DND-41 (cell line): ENCODE measurements around the gene STX1B.

Experiments
- ATAC-seq: fragments of 200-7000 bp; cut with Tn5 transposase; 3 replicates; pipeline ENCODE4 v1.9.1; 2021; ENCODE audit warnings: low read depth; ENCODE audit not compliant: insufficient read depth
- DNase-seq: peaks from one replicate; pipeline ENCODE4 v3.0.0-alpha.2; 2020
- H2AFZ ChIP-seq: 2 replicates; pipeline ENCODE4 v1.6.0; 2012; ENCODE audit warnings: low read depth, low read length
- H3K27ac ChIP-seq: 2 replicates; pipeline ENCODE4 v1.5.1; 2012; ENCODE audit warnings: low read length, inconsistent platforms
- H3K27me3 ChIP-seq: fragments of 200-600 bp; sonication (generic); 2 replicates; pipeline ENCODE4 v1.6.0; 2012; ENCODE audit warnings: low read length, mild to moderate bottlenecking, inconsistent platforms; ENCODE audit not compliant: insufficient read depth, poor library complexity
- H3K36me3 ChIP-seq: 2 replicates; pipeline ENCODE4 v1.5.1; 2012; ENCODE audit warnings: low read length, inconsistent platforms; ENCODE audit not compliant: insufficient read depth
- H3K4me1 ChIP-seq: 2 replicates; pipeline ENCODE4 v1.5.1; 2012; ENCODE audit warnings: mild to moderate bottlenecking, low read length; ENCODE audit not compliant: insufficient read depth
- H3K4me2 ChIP-seq: 2 replicates; pipeline ENCODE4 v1.6.0; 2012; ENCODE audit warnings: mild to moderate bottlenecking, moderate library complexity, low read length, inconsistent platforms; ENCODE audit not compliant: insufficient read depth
- H3K4me3 ChIP-seq, 2 experiments: fragments of 200-600 bp in 1 of 2; shearing (Covaris generic) in 1 of 2; 2 replicates each; pipeline ENCODE4 v1.5.1; 2012 to 2016; ENCODE audit warnings: inconsistent platforms in 2 of 2, low read length in 2 of 2, mild to moderate bottlenecking in 2 of 2, low read depth in 1 of 2, moderate library complexity in 1 of 2
- H3K79me2 ChIP-seq: 2 replicates; pipeline ENCODE4 v1.6.0; 2012; ENCODE audit warnings: low read length, inconsistent platforms; ENCODE audit not compliant: insufficient read depth
- H3K9ac ChIP-seq: 2 replicates; pipeline ENCODE4 v1.6.0; 2012; ENCODE audit warnings: low read depth, mild to moderate bottlenecking, inconsistent platforms, low read length, moderate library complexity
- H3K9me3 ChIP-seq: 2 replicates; pipeline ENCODE4 v1.5.1; 2012; ENCODE audit warnings: low read length, moderate library complexity, mild to moderate bottlenecking, inconsistent platforms; ENCODE audit not compliant: insufficient read depth, severe bottlenecking
- H4K20me1 ChIP-seq: 2 replicates; pipeline ENCODE4 v1.6.0; 2012; ENCODE audit warnings: low read length; ENCODE audit not compliant: insufficient read depth
- EZH2 ChIP-seq: IDR thresholded peaks from 3 replicates; pipeline ENCODE4 v1.6.1; 2012; ENCODE audit warnings: borderline replicate concordance, low read depth, mild to moderate bottlenecking, moderate library complexity, low read length, inconsistent platforms; ENCODE audit not compliant: severe bottlenecking
- TF ChIP-seq, protein P1 (sequence below): IDR thresholded peaks from 2 replicates; pipeline ENCODE4 v1.5.1; 2012; ENCODE audit warnings: borderline replicate concordance, low read length, moderate library complexity, mild to moderate bottlenecking; ENCODE audit not compliant: poor library complexity, severe bottlenecking; ENCODE audit errors: extremely low read depth

Gene STX1B

DNA sequence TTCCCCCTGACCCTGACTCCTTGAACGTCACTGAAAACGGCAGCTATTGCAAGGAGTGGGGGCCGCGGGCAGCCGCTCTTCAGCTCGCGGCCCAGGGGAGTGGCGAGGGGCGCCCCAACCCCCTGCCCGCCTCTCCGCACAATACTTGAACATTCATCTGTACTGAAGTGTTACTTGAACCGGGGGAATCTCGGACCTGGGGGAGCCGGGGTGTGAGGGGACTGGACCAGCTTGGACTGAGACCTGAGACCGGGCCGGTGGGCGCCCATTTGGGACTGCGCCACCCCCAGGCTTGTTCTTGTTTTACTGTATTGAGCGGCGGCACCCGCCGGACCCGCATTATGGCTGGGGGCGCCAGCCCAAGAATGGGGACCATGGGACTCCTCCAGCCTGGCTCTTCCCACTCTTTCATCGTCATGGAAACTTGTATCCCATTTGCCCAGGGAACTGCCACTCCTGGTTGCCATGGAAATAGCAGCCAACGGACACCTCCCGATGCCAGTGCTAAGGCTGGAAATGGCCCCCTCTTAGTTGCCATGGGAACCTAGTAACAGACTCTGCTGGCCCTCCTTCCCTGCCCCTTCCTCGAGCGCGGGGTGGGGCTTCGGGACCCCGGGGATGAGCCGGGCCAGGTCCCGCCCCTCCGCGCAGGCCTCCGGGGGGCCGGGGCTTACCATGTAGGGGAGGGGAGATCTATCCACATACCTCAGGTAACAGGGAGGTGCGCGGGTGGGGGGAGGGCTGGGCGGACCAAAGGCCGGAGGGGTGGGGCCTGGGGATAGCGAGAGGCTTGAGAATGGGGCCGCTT is 62.4 kb downstream of the STX1B start:
- no peak overlapping the region for H2AFZ ChIP-seq
- H3K36me3 ChIP-seq, result peaks cover 42% of the 10 kb centered on the region
- H3K27me3 ChIP-seq, result no peaks in the 10 kb centered on the region
- no peaks in the 10 kb centered on the region for H3K9me3 ChIP-seq
- H3K4me3 ChIP-seq, result no peak overlapping the region
- peaks cover 18% of the 10 kb centered on the region for H3K4me1 ChIP-seq
- no peak overlapping the region for H3K9ac ChIP-seq
- H3K27ac ChIP-seq, result no peak overlapping the region
- TF ChIP-seq EZH2, result no peak
- TF ChIP-seq, protein P1, sequence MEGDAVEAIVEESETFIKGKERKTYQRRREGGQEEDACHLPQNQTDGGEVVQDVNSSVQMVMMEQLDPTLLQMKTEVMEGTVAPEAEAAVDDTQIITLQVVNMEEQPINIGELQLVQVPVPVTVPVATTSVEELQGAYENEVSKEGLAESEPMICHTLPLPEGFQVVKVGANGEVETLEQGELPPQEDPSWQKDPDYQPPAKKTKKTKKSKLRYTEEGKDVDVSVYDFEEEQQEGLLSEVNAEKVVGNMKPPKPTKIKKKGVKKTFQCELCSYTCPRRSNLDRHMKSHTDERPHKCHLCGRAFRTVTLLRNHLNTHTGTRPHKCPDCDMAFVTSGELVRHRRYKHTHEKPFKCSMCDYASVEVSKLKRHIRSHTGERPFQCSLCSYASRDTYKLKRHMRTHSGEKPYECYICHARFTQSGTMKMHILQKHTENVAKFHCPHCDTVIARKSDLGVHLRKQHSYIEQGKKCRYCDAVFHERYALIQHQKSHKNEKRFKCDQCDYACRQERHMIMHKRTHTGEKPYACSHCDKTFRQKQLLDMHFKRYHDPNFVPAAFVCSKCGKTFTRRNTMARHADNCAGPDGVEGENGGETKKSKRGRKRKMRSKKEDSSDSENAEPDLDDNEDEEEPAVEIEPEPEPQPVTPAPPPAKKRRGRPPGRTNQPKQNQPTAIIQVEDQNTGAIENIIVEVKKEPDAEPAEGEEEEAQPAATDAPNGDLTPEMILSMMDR, result no peak
- no peak for ATAC-seq
- H3K4me2 ChIP-seq, result no peak overlapping the region
- H3K79me2 ChIP-seq, result no peaks in the 10 kb centered on the region
- no peak for DNase-seq
- no peaks in the 10 kb centered on the region for H4K20me1 ChIP-seq

DNA sequence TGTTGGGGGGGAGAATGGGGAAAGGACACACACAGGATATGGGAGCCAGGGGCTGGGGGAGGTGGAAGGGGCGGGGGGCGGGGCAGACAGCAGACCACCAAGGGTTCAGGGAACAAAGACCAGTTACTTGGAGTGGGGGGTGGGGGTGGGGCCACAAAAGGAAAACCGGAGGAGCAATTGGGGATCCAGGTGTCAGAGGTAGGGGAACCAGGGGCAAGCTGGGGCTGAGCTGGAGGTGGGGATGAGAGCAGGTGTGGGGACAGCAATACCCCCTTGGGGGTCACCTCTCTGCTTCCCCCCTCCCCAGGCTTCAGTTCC is 62.9 kb downstream of the STX1B start:
- TF ChIP-seq, protein P1, result no peak
- no peak for TF ChIP-seq EZH2
- Histone ChIP-seq H4K20me1 (no peaks in the 10 kb centered on the region), H3K36me3 (peaks cover 48% of the 10 kb centered on the region), H3K9me3 (no peaks in the 10 kb centered on the region), H3K4me3 (no peak overlapping the region), H3K27ac (no peak overlapping the region), H3K4me1 (peaks cover 18% of the 10 kb centered on the region), H3K79me2 (no peaks in the 10 kb centered on the region), H3K4me2 (no peak overlapping the region), H3K9ac (no peak overlapping the region), H3K27me3 (no peaks in the 10 kb centered on the region), H2AFZ (no peak overlapping the region)
- DNase-seq (no peak), ATAC-seq (no peak)

- TF ChIP-seq, protein P1, result no peak
- TF ChIP-seq EZH2, result no peak
- Histone ChIP-seq H3K9ac (no peak overlapping the region), H3K4me3 (no peak overlapping the region), H3K36me3 (peaks cover 54% of the 10 kb centered on the region), H3K4me1 (peaks cover 18% of the 10 kb centered on the region), H3K27ac (no peak overlapping the region), H3K9me3 (no peaks in the 10 kb centered on the region), H4K20me1 (peaks cover 6% of the 10 kb centered on the region; the same call in 1 of the 2 replicates), H3K79me2 (peaks cover 3% of the 10 kb centered on the region; the same call in 1 of the 2 replicates), H3K4me2 (no peak overlapping the region), H2AFZ (no peak overlapping the region), H3K27me3 (no peaks in the 10 kb centered on the region)
- no peak for DNase-seq
- ATAC-seq, result no peak
Observed at GRCh38 chr16:30946671-30947540, 63.5 kb downstream of the STX1B start.
